Kidney epithelial cell (primary cell): ENCODE data around the gene UBR2. TPM values are rescaled to one million over a fixed set of nuclear protein-coding genes. Genes with fewer than 3 reads are reported as not detected.

Source experiments
- DNase-seq: peaks from one replicate; pipeline ENCODE4 v3.0.0-alpha.2; 2010; ENCODE audit warnings: low read depth
- H3K27me3 ChIP-seq: 2 replicates; pipeline ENCODE4 v1.6.0; 2011; ENCODE audit warnings: low read length; ENCODE audit not compliant: control insufficient read depth, insufficient read depth
- H3K36me3 ChIP-seq: 2 replicates; pipeline ENCODE4 v1.5.1; 2011; ENCODE audit warnings: low read length; ENCODE audit not compliant: control insufficient read depth, insufficient read depth
- H3K4me3 ChIP-seq: 2 replicates; pipeline ENCODE4 v1.5.1; 2011; ENCODE audit warnings: low read depth, mild to moderate bottlenecking, control low read depth, low read length
- CTCF ChIP-seq: IDR thresholded peaks from 2 replicates; pipeline ENCODE4 v1.5.1; 2011; ENCODE audit warnings: mild to moderate bottlenecking, moderate library complexity, low read length, control low read depth, inconsistent platforms; ENCODE audit not compliant: insufficient read depth, poor library complexity, severe bottlenecking
- total RNA-seq: library from RNA; depleted of rRNA; stranded (reverse); fragments of >200 nt; gene quantifications from 2 replicates; pipeline ENCODE4 v1.2.3, GENCODE V29; 2015

Gene UBR2
- total RNA-seq, 1 donor from 2014 or later, result 13.1 TPM

DNA sequence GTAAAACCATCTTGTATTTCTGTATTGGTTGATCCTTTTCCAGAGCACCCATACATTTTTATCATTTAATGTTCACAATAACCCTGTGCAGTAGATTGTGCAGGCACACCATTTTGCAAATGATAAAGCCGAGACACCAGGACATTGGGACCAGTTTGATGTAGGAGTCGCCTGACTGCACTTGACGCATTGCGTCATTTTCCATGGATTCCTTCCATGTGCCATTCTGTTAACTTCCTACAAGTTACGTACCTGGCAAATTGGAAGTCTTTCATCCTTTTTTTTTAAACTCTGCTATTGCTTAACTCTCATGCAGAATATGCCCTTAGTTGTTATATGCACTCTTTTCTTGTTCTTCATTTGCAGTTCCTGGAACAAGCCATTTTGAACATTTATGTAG, 115.5 kb downstream of the UBR2 start:
- no peak for TF ChIP-seq CTCF
- Histone ChIP-seq H3K36me3 (peaks cover 3% of the 10 kb centered on the region), H3K27me3 (no peaks in the 10 kb centered on the region), H3K4me3 (no peak overlapping the region)
- DNase-seq, result no peak

- no peak for DNase-seq
- TF ChIP-seq CTCF, result no peak
- Histone ChIP-seq H3K27me3 (no peaks in the 10 kb centered on the region), H3K36me3 (no peaks in the 10 kb centered on the region), H3K4me3 (no peak overlapping the region)
These were observed 124.5 kb downstream of the UBR2 start for GRCh38 chr6:42688281-42688680.

- Histone ChIP-seq H3K36me3 (no peaks in the 10 kb centered on the region), H3K27me3 (no peaks in the 10 kb centered on the region), H3K4me3 (no peak overlapping the region)
- no peak for TF ChIP-seq CTCF
- DNase-seq, result no peak
These were observed 125.5 kb downstream of the UBR2 start for GRCh38 chr6:42689371-42689770.

DNA sequence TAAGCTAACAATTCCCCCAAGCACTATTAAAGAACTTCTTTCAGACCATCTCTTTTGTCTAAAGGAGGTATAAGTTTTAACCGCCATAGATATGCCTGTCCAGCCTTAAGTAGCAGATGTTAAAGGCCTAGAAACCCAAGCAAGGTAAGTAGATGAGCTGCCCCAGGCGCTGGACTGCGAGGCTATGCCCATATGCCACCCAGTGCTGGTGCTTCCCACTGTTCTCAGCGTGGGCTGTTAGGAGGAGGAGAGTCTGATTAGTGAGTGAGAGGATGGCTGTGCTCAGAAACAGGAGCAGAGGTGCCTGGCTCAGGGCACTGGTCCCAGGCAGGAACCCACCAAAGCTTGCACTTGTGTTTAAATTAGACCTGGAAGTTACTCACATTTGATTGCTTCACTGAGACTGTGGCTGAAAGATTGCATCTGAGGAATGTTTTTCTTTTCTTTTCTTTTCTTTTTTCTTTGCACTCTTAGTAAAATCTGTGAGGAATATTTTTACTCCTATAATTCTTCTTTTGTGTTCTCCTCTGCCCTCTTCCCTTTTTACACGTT, 126.4 kb downstream of the UBR2 start:
- Histone ChIP-seq H3K27me3 (no peaks in the 10 kb centered on the region), H3K36me3 (no peaks in the 10 kb centered on the region), H3K4me3 (no peak overlapping the region)
- DNase-seq, result no peak
- TF ChIP-seq CTCF, result no peak

GRCh38 chr6:42690872-42691271, 127.0 kb downstream of the UBR2 start:
- no peaks in the 10 kb centered on the region for H3K27me3 ChIP-seq
- H3K4me3 ChIP-seq, result no peak overlapping the region
- DNase-seq, result no peak
- no peaks in the 10 kb centered on the region for H3K36me3 ChIP-seq
- TF ChIP-seq CTCF, result no peak
